ENCODE data around the gene DCPS. TPM values are rescaled to one million over a fixed set of nuclear protein-coding genes. Genes with fewer than 3 reads are reported as not detected.

The DCPS gene
- total RNA-seq, 1 experiment from 2014 or later: 31.2 TPM

GRCh38 chr11:126336671-126337101, 32.8 kb downstream of the DCPS start:
- no peak for DNase-seq (ENCODE audit: low spot score)
- intact Hi-C loops (cut with micrococcal nuclease; ENCODE audit: unreplicated experiment): no loop called here

GRCh38 chr11:126337126-126337473, 33.2 kb downstream of the DCPS start:
- DNase-seq (ENCODE audit: low spot score): no peak
- no TSS peak for BruUV-seq (replicated peaks)
- ChIA-PET CTCF (no interaction called here), POLR2A (ENCODE audit: low non-redundant PET) (no interaction called here)
- intact Hi-C loops (cut with micrococcal nuclease; ENCODE audit: unreplicated experiment): no loop called here
- H3K4me1 ChIP-seq (ENCODE audit: insufficient read depth, low read length, poor library complexity, severe bottlenecking): peaks cover 17% of the 10 kb centered on the region
- no peak overlapping the region for H3K4me3 ChIP-seq (ENCODE audit: low read depth, low read length, poor library complexity, severe bottlenecking)
- no peaks in the 10 kb centered on the region for H3K9me3 ChIP-seq (ENCODE audit: low read depth, low read length, poor library complexity, severe bottlenecking)
- no peaks in the 10 kb centered on the region for H3K36me3 ChIP-seq (ENCODE audit: insufficient read depth, low read length, poor library complexity, severe bottlenecking)
- no peaks in the 10 kb centered on the region for H3K27me3 ChIP-seq (replicated peaks; ENCODE audit: insufficient read depth, low read depth, low read length, poor library complexity)
- TF ChIP-seq EZH2 (IDR thresholded peaks at IDR 0.05; ENCODE audit: borderline replicate concordance, low read depth, low read length, poor library complexity, severe bottlenecking) (no peak), CTCF (conservative IDR thresholded peaks at IDR 0.05; ENCODE audit: low read depth, low read length) (no peak)
- H3K27ac ChIP-seq (ENCODE audit: low read depth, low read length, poor library complexity, severe bottlenecking): no peak overlapping the region

More at GRCh38 chr11:126336671-126337101, 32.8 kb downstream of the DCPS start:
- no TSS peak for BruUV-seq (replicated peaks)
- no peaks in the 10 kb centered on the region for H3K27me3 ChIP-seq (replicated peaks; ENCODE audit: insufficient read depth, low read depth, low read length, poor library complexity)
- TF ChIP-seq EZH2 (IDR thresholded peaks at IDR 0.05; ENCODE audit: borderline replicate concordance, low read depth, low read length, poor library complexity, severe bottlenecking) (no peak), CTCF (conservative IDR thresholded peaks at IDR 0.05; ENCODE audit: low read depth, low read length) (no peak)
- H3K4me1 ChIP-seq (ENCODE audit: insufficient read depth, low read length, poor library complexity, severe bottlenecking): peaks cover 13% of the 10 kb centered on the region
- H3K4me3 ChIP-seq (ENCODE audit: low read depth, low read length, poor library complexity, severe bottlenecking): no peak overlapping the region
- H3K9me3 ChIP-seq (ENCODE audit: low read depth, low read length, poor library complexity, severe bottlenecking): no peaks in the 10 kb centered on the region
- no peaks in the 10 kb centered on the region for H3K36me3 ChIP-seq (ENCODE audit: insufficient read depth, low read length, poor library complexity, severe bottlenecking)
- ChIA-PET CTCF (no interaction called here), POLR2A (ENCODE audit: low non-redundant PET) (no interaction called here)
- H3K27ac ChIP-seq (ENCODE audit: low read depth, low read length, poor library complexity, severe bottlenecking): no peak overlapping the region

- no peaks in the 10 kb centered on the region for H3K27me3 ChIP-seq (replicated peaks; ENCODE audit: insufficient read depth, low read depth, low read length, poor library complexity)
- no peak overlapping the region for H3K27ac ChIP-seq (ENCODE audit: low read depth, low read length, poor library complexity, severe bottlenecking)
- H3K4me1 ChIP-seq (ENCODE audit: insufficient read depth, low read length, poor library complexity, severe bottlenecking): peaks cover 21% of the 10 kb centered on the region
- no peaks in the 10 kb centered on the region for H3K36me3 ChIP-seq (ENCODE audit: insufficient read depth, low read length, poor library complexity, severe bottlenecking)
- ChIA-PET CTCF (no interaction called here), POLR2A (ENCODE audit: low non-redundant PET) (no interaction called here)
- BruUV-seq (replicated peaks): no TSS peak
- TF ChIP-seq CTCF (conservative IDR thresholded peaks at IDR 0.05; ENCODE audit: low read depth, low read length): no peak
- no peak for TF ChIP-seq EZH2 (IDR thresholded peaks at IDR 0.05; ENCODE audit: borderline replicate concordance, low read depth, low read length, poor library complexity, severe bottlenecking)
- intact Hi-C loops (cut with micrococcal nuclease; ENCODE audit: unreplicated experiment): no loop called here
- H3K4me3 ChIP-seq (ENCODE audit: low read depth, low read length, poor library complexity, severe bottlenecking): no peak overlapping the region
- no peaks in the 10 kb centered on the region for H3K9me3 ChIP-seq (ENCODE audit: low read depth, low read length, poor library complexity, severe bottlenecking)
- no peak for DNase-seq (ENCODE audit: low spot score)
Observed at GRCh38 chr11:126337474-126338241, 33.8 kb downstream of the DCPS start.
